Renal cortical epithelial cell (primary cell): ENCODE data around the gene EEF2K. TPM values are rescaled to one million over a fixed set of nuclear protein-coding genes. Genes with fewer than 3 reads are reported as not detected.
"Not testable (repeated sequence)": the region's sequence is repeated elsewhere in the genome, so short reads cannot be mapped to it uniquely, and the experiment has no call there.

Source experiments
- DNase-seq: peaks from one replicate; pipeline ENCODE4 v3.0.0-alpha.2; 2011; ENCODE audit warnings: low read depth
- total RNA-seq: library from RNA; depleted of rRNA; stranded (reverse); fragments of >200 nt; gene quantifications from 2 replicates; pipeline ENCODE4 v1.2.3, GENCODE V29; 2014

The EEF2K gene
- total RNA-seq, 1 donor from 2014 or later: 16.9 TPM

GRCh38 chr16:22189473-22190080 is 16.5 kb upstream of the EEF2K start:
- DNase-seq: peak; percentile 26

GRCh38 chr16:22190081-22190775 is 15.8 kb upstream of the EEF2K start:
- no peak for DNase-seq

- peak; percentile 96 for DNase-seq
These were observed 15.1 kb upstream of the EEF2K start for GRCh38 chr16:22190776-22191531.

- DNase-seq: no peak
These were observed 14.4 kb upstream of the EEF2K start for GRCh38 chr16:22191532-22192260.

GRCh38 chr16:22192261-22193062 is 13.6 kb upstream of the EEF2K start:
- DNase-seq: peak; percentile 86

GRCh38 chr16:22193063-22193411 is 13.0 kb upstream of the EEF2K start:
- DNase-seq: no peak

- DNase-seq: no peak
These were observed 11.2 kb upstream of the EEF2K start for GRCh38 chr16:22194707-22195444.

GRCh38 chr16:22195445-22195694 is 10.7 kb upstream of the EEF2K start:
- DNase-seq: no peak

- peak; percentile 78 for DNase-seq
These were observed 10.2 kb upstream of the EEF2K start for GRCh38 chr16:22195695-22196558.

GRCh38 chr16:22196559-22197168 is 9.4 kb upstream of the EEF2K start:
- not testable (repeated sequence) for DNase-seq

- no peak for DNase-seq
These were observed 7.4 kb upstream of the EEF2K start for GRCh38 chr16:22198547-22199293.

- DNase-seq: no peak
These were observed 3.8 kb upstream of the EEF2K start for GRCh38 chr16:22202261-22202637.

GRCh38 chr16:22203091-22203490 is 3.0 kb upstream of the EEF2K start:
- no peak for DNase-seq

- no peak for DNase-seq
These were observed 1.9 kb upstream of the EEF2K start for GRCh38 chr16:22204091-22204655.

GRCh38 chr16:22205577-22206012 is 483 bp upstream of the EEF2K start:
- DNase-seq: no peak

GRCh38 chr16:22206842-22207714 is 1.0 kb downstream of the EEF2K start:
- DNase-seq: no peak

- DNase-seq: no peak
These were observed 1.8 kb downstream of the EEF2K start for GRCh38 chr16:22207715-22208360.
